K562 (cell line): ENCODE measurements around the gene AIFM1. TPM values are rescaled to one million over a fixed set of nuclear protein-coding genes. Genes with fewer than 3 reads are reported as not detected.

Experiments used
- ATAC-seq: fragments of 200-7000 bp; cut with Tn5 transposase; 3 replicates; pipeline ENCODE4 v1.9.1; 2020; ENCODE audit warnings: moderate library complexity
- BruUV-seq: library from RNA; stranded (reverse); fragments of 400-500 nt; replicated peaks from 2 replicates; lab custom pipeline; 2021; lab: Mats Ljungman, UMichigan
- CTCF ChIA-PET: fragments of 300-600 bp; formaldehyde crosslinking; extraction: SDS; loops from one replicate; lab custom pipeline; 2021; ENCODE audit warnings: low intra/inter-chr PET ratio; lab: Yijun Ruan, JAX
- POLR2A ChIA-PET: fragments of 300-600, 350-650 bp; sonication (Branson Sonifier 250); formaldehyde crosslinking; extraction: SDS; loops from one replicate; lab custom pipeline; 2021; ENCODE audit warnings: antibody characterized with exemption, inconsistent platforms; lab: Yijun Ruan, JAX
- DNase-seq, 4 experiments: peaks; one replicate each; pipeline versions ENCODE4 v3.0.0 to v3.0.0-alpha.2; 2011 to 2018; ENCODE audit warnings: low spot score in 3 of 4, mixed read lengths in 3 of 4; ENCODE audit errors: extremely low read depth in 1 of 4
- FAIRE-seq: peaks from 2 replicates; lab custom pipeline; 2011; peaks lifted over from hg19 to GRCh38; lab: Jason Lieb, UNC
- H2AFZ ChIP-seq: 2 replicates; pipeline ENCODE4 v1.6.0; 2011; ENCODE audit warnings: low read depth, low read length, control low read depth, inconsistent platforms
- H3K27ac ChIP-seq: fragments of 200-600 bp; 3 replicates; pipeline ENCODE4 v1.8.0; 2011; ENCODE audit warnings: low read depth, mild to moderate bottlenecking, control low read depth, inconsistent platforms, low read length, moderate library complexity, mixed read lengths; ENCODE audit errors: extremely low read depth
- H3K27me3 ChIP-seq, 2 experiments: fragments of 300-600 bp in 1 of 2; 2 replicates in 1 of 2; 3 replicates in 1 of 2; pipeline versions ENCODE4 v1.6.0 to v1.8.0; 2011; ENCODE audit warnings: inconsistent platforms in 2 of 2, low read length in 2 of 2, mild to moderate bottlenecking in 1 of 2, mixed read lengths in 1 of 2, moderate library complexity in 1 of 2; ENCODE audit not compliant: control insufficient read depth in 2 of 2, insufficient read depth in 2 of 2
- H3K36me3 ChIP-seq: fragments of 300-600 bp; 3 replicates; pipeline ENCODE4 v1.8.0; 2011; ENCODE audit warnings: mild to moderate bottlenecking, low read length, inconsistent platforms; ENCODE audit not compliant: control insufficient read depth, insufficient read depth
- H3K4me1 ChIP-seq, 2 experiments: fragments of 200-600 bp in 1 of 2; replicated peaks in 1 of 2; 2 replicates in 1 of 2; 3 replicates in 1 of 2; pipeline versions ENCODE4 v1.5.1 to v1.8.0; 2011; ENCODE audit warnings: inconsistent platforms in 2 of 2, low read length in 2 of 2, mild to moderate bottlenecking in 1 of 2, mixed read lengths in 1 of 2, moderate library complexity in 1 of 2; ENCODE audit not compliant: control insufficient read depth in 2 of 2, insufficient read depth in 2 of 2
- H3K4me2 ChIP-seq: 2 replicates; pipeline ENCODE4 v1.6.1; 2011; ENCODE audit warnings: low read length, control low read depth, inconsistent platforms, mixed read lengths; ENCODE audit not compliant: insufficient read depth
- H3K4me3 ChIP-seq: fragments of 200-600 bp; sonication (generic), shearing (Covaris generic); 2 replicates; pipeline ENCODE4 v1.5.1; 2016; ENCODE audit warnings: control low read depth, inconsistent platforms
- H3K79me2 ChIP-seq: fragments of 200-600 bp; 3 replicates; pipeline ENCODE4 v1.8.0; 2011; ENCODE audit warnings: low read length, inconsistent platforms; ENCODE audit not compliant: control insufficient read depth, insufficient read depth
- H3K9ac ChIP-seq, 2 experiments: 2 replicates each; pipeline versions ENCODE4 v1.6.0 to v1.6.1; 2011; ENCODE audit warnings: low read depth in 2 of 2, low read length in 2 of 2, control low read depth in 1 of 2, inconsistent platforms in 1 of 2, mild to moderate bottlenecking in 1 of 2, mixed read lengths in 1 of 2; ENCODE audit not compliant: insufficient read depth in 1 of 2
- H3K9me1 ChIP-seq: one replicate; pipeline ENCODE4 v1.6.0; 2011; ENCODE audit warnings: inconsistent platforms, mild to moderate bottlenecking, low read length, moderate library complexity; ENCODE audit not compliant: control insufficient read depth, insufficient read depth
- H3K9me3 ChIP-seq: replicated peaks from 2 replicates; pipeline ENCODE4 v1.5.1; 2011; ENCODE audit warnings: low read depth, low read length, inconsistent platforms; ENCODE audit not compliant: control insufficient read depth, insufficient read depth
- H4K20me1 ChIP-seq: replicated peaks from 2 replicates; pipeline ENCODE4 v1.6.1; 2011; ENCODE audit warnings: low read length, inconsistent platforms, mixed read lengths; ENCODE audit not compliant: control insufficient read depth, insufficient read depth
- ATF3 ChIP-seq, 2 experiments: fragments of 450-650 bp in 1 of 2; sonication (generic) in 1 of 2; formaldehyde crosslinking in 1 of 2; IDR thresholded peaks in 1 of 2; conservative IDR thresholded peaks in 1 of 2; 2 replicates each; pipeline versions ENCODE4 v1.6.1 to v1.8.1; 2016 to 2023; ENCODE audit warnings: mild to moderate bottlenecking in 2 of 2, moderate library complexity in 2 of 2, inconsistent platforms in 1 of 2, missing genetic modification reagents in 1 of 2
- CC2D1A ChIP-seq: fragments of 450-650 bp; IDR thresholded peaks from 2 replicates; pipeline ENCODE4 v1.6.1; 2017; ENCODE audit warnings: mild to moderate bottlenecking
- CREM ChIP-seq: IDR thresholded peaks from 2 replicates; pipeline ENCODE4 v1.6.1; 2014; ENCODE audit warnings: antibody characterized with exemption, low read depth
- CSDE1 ChIP-seq, 2 experiments: fragments of 450-650 bp; IDR thresholded peaks; 2 replicates each; pipeline ENCODE4 v1.6.1; 2016; ENCODE audit warnings: mild to moderate bottlenecking in 1 of 2
- E2F6 ChIP-seq, 2 experiments: IDR thresholded peaks; 2 replicates each; pipeline ENCODE4 v1.6.1; 2011; ENCODE audit warnings: borderline replicate concordance in 1 of 2, control low read depth in 1 of 2, low read depth in 1 of 2, low read length in 1 of 2, mild to moderate bottlenecking in 1 of 2, mixed read lengths in 1 of 2, moderate library complexity in 1 of 2; ENCODE audit not compliant: insufficient read depth in 1 of 2, insufficient read length in 1 of 2, poor library complexity in 1 of 2, severe bottlenecking in 1 of 2; ENCODE audit errors: extremely low read depth in 1 of 2
- EWSR1 ChIP-seq: fragments of 450-650 bp; IDR thresholded peaks from 2 replicates; pipeline ENCODE4 v1.6.1; 2018; ENCODE audit warnings: borderline replicate concordance, mild to moderate bottlenecking, low read depth, moderate library complexity; ENCODE audit not compliant: partially characterized antibody
- FOXK2 ChIP-seq, 2 experiments: fragments of 450-650 bp; IDR thresholded peaks in 1 of 2; conservative IDR thresholded peaks in 1 of 2; 2 replicates each; pipeline ENCODE4 v1.6.1; 2016; ENCODE audit warnings: low read depth in 2 of 2, mild to moderate bottlenecking in 1 of 2
- GATAD2B ChIP-seq: fragments of 450-650 bp; IDR thresholded peaks from 2 replicates; pipeline ENCODE4 v1.6.1; 2017; ENCODE audit warnings: mild to moderate bottlenecking, borderline replicate concordance
- GTF2E2 ChIP-seq: fragments of 200-800 bp; sonication (Bioruptor generic); IDR thresholded peaks from 2 replicates; pipeline ENCODE4 v1.6.1; 2016; ENCODE audit warnings: missing genetic modification characterization, missing compliant biosample characterization
- HNRNPH1 ChIP-seq: fragments of 200-400 bp; formaldehyde crosslinking; optimal IDR thresholded peaks from 2 replicates; pipeline ENCODE3; 2017; ENCODE audit warnings: low read depth, mild to moderate bottlenecking, low read length, moderate library complexity
- KAT7 ChIP-seq: sonication (generic); formaldehyde crosslinking; IDR thresholded peaks from 2 replicates; pipeline ENCODE4 v1.8.0; 2022; ENCODE audit warnings: missing genetic modification reagents, mild to moderate bottlenecking, borderline replicate concordance
- MTA2 ChIP-seq: fragments of 450-650 bp; IDR thresholded peaks from 2 replicates; pipeline ENCODE4 v1.6.1; 2016; ENCODE audit warnings: low read depth
- NEUROD1 ChIP-seq: fragments of 150-350 bp; IDR thresholded peaks from 2 replicates; pipeline ENCODE4 v1.6.1; 2014; ENCODE audit warnings: borderline replicate concordance, low read length, low read depth; ENCODE audit not compliant: partially characterized antibody
- NONO ChIP-seq, 2 experiments: fragments of 200-400 bp in 1 of 2; fragments of 450-650 bp in 1 of 2; formaldehyde crosslinking in 1 of 2; IDR thresholded peaks; 2 replicates each; pipeline ENCODE4 v1.6.1; 2017; ENCODE audit warnings: low read depth in 2 of 2, mild to moderate bottlenecking in 2 of 2, moderate library complexity in 2 of 2, low read length in 1 of 2
- SNIP1 ChIP-seq: fragments of 450-650 bp; IDR thresholded peaks from 2 replicates; pipeline ENCODE4 v1.7.1; 2017; ENCODE audit warnings: low read depth, mild to moderate bottlenecking
- SPI1 ChIP-seq: IDR thresholded peaks from 2 replicates; pipeline ENCODE4 v1.6.1; 2011; ENCODE audit warnings: low read depth, low read length, control low read depth, borderline replicate concordance
- STAT5B ChIP-seq: fragments of 250-450 bp; sonication (Bioruptor Pico); IDR thresholded peaks from 2 replicates; pipeline ENCODE4 v1.8.0; 2021; ENCODE audit warnings: mild to moderate bottlenecking, inconsistent platforms
- ZNF551 ChIP-seq: fragments of 250-450 bp; sonication (Bioruptor Pico); IDR thresholded peaks from 2 replicates; pipeline ENCODE4 v1.5.0; 2021; ENCODE audit warnings: mild to moderate bottlenecking, moderate library complexity
- WGBS: fragments of 100-300 bp; shearing (Covaris generic); methylation state at CpG from one replicate; pipeline ENCODE4 v1.1.6; 2016; ENCODE audit warnings: low coverage, mixed read lengths; ENCODE audit not compliant: insufficient coverage; ENCODE audit errors: missing lambda C conversion rate; 5-methylcytosine and 5-hydroxymethylcytosine counted together
- in situ Hi-C: fragments of 300-500 bp; cut with MboI; formaldehyde crosslinking; loops from 4 replicates; pipeline ENCODE4 v1.15.0; 2018; ENCODE audit warnings: inconsistent platforms, mixed read lengths
- intact Hi-C: fragments of 100-400 bp; cut with micrococcal nuclease; formaldehyde crosslinking; loops from 2 replicates; pipeline ENCODE4 v1.14.2; 2022
- polyA plus RNA-seq, 8 experiments: library from polyadenylated mRNA; depleted of rRNA in 4 of 8; stranded (reverse) in 5 of 8; unstranded in 3 of 8; fragments of >200 nt; fragmentation: Nextera tagmentation in 2 of 8; fragmentation: Illumina TruSeq in 1 of 8; extraction: Ambion mirVana in 2 of 8; extraction: Trizol in 1 of 8; gene quantifications; 2 replicates each; pipeline versions ENCODE4 v1.2.1 to v1.2.3, GENCODE V29; 2011 to 2014; ENCODE audit warnings: inconsistent platforms in 1 of 8, missing spikeins in 1 of 8
- total RNA-seq, 7 experiments: library from RNA; depleted of rRNA in 6 of 7; stranded (reverse); fragments of >200 nt in 6 of 7; fragmentation: Illumina TruSeq in 2 of 7; extraction: Trizol in 2 of 7; gene quantifications; 2 replicates each; pipeline versions ENCODE4 v1.2.1 to v1.2.3, GENCODE V29; 2011 to 2021; ENCODE audit warnings: low replicate concordance in 1 of 7

Gene AIFM1
- total and polyA plus RNA-seq, 9 of the 15 experiments (the other 6 are each of a cell fraction or from before 2014, with no cell fraction given), result 51.0 to 117 (median 91.2) TPM

- TF ChIP-seq GTF2E2 (tag) (no peak), GATAD2B (no peak), MTA2 (no peak), SNIP1 (no peak), CSDE1 (IDR thresholded peaks at IDR 0.05) (no peak), CREM (peak; percentile 67), ATF3 (IDR thresholded peaks at IDR 0.05) (0 out of 2 replicates have a peak, but pooled peaks have one; percentile 18), ATF3 (CRISPR knock-in tag; conservative IDR thresholded peaks at IDR 0.05) (no peak), ZNF551 (CRISPR knock-in tag) (no peak), CC2D1A (no peak)
These were observed 40.4 kb downstream of the AIFM1 start (continued) for GRCh38 chrX:130125091-130125874.

GRCh38 chrX:130124577-130124976 is 41.1 kb downstream of the AIFM1 start:
- Histone ChIP-seq H3K4me3 (no peak overlapping the region), H3K4me2 (no peak overlapping the region), H4K20me1 (no peaks in the 10 kb centered on the region), H3K27me3 (no peaks in the 10 kb centered on the region), H2AFZ (no peak overlapping the region), H3K4me1 (peaks cover 27 to 36% of the 10 kb centered on the region in 2 experiments; a peak in 4 of 5 replicates), H3K9ac (no peak overlapping the region), H3K9me1 (peaks cover 1% of the 10 kb centered on the region), H3K36me3 (peaks cover 36% of the 10 kb centered on the region; the same call in 2 of the 3 replicates), H3K9me3 (no peaks in the 10 kb centered on the region), H3K27ac (no peak overlapping the region), H3K79me2 (no peaks in the 10 kb centered on the region)
- ChIA-PET POLR2A (no interaction called here), CTCF (no interaction called here)
- no TSS peak for BruUV-seq
- in situ Hi-C loops, result no loop called here
- 69% methylated on average over 4 of the region's 4 CpGs for WGBS
- FAIRE-seq (no peak), DNase-seq (no peak), ATAC-seq (no peak)
- intact Hi-C loops, result loop anchor here (5.0 kb wide), 1 partner anchor 68 kb away; no protein-coding TSS in a partner anchor
- TF ChIP-seq NONO (IDR thresholded peaks at IDR 0.05; ENCODE audit: low read depth in 2 of 2, low read length in 1 of 2), result no peak
- no peak for TF ChIP-seq FOXK2 (conservative IDR thresholded peaks at IDR 0.05 in 1 of 2, IDR thresholded peaks at IDR 0.05 in 1 of 2; ENCODE audit: low read depth in 2 of 2)
- TF ChIP-seq NEUROD1, result no peak
- TF ChIP-seq MTA2, result no peak
- no peak for TF ChIP-seq HNRNPH1
- TF ChIP-seq KAT7, result 0 out of 2 replicates have a peak, but pooled peaks have one; percentile 52
- TF ChIP-seq EWSR1, result no peak
- no peak for TF ChIP-seq STAT5B (CRISPR knock-in tag)
- TF ChIP-seq E2F6 (IDR thresholded peaks at IDR 0.05; ENCODE audit: borderline replicate concordance in 1 of 2, extremely low read depth in 1 of 2, insufficient read depth in 1 of 2, insufficient read length in 1 of 2, low read depth in 1 of 2, low read length in 1 of 2, poor library complexity in 1 of 2, severe bottlenecking in 1 of 2), result no peak
- TF ChIP-seq SPI1, result 0 out of 2 replicates have a peak, but pooled peaks have one; percentile 26
